GM21526 (cell line): ENCODE results near the gene ACBD4.
"Not testable (repeated sequence)": the region's sequence is repeated elsewhere in the genome, so short reads cannot be mapped to it uniquely, and the experiment has no call there.

Source experiments
- ATAC-seq: cut with Tn5 transposase; IDR thresholded peaks from one replicate; pipeline ENCODE4 v1.9.1; 2021; ENCODE audit warnings: moderate library complexity; ENCODE audit not compliant: unreplicated experiment, low FRiP score

The ACBD4 gene

DNA sequence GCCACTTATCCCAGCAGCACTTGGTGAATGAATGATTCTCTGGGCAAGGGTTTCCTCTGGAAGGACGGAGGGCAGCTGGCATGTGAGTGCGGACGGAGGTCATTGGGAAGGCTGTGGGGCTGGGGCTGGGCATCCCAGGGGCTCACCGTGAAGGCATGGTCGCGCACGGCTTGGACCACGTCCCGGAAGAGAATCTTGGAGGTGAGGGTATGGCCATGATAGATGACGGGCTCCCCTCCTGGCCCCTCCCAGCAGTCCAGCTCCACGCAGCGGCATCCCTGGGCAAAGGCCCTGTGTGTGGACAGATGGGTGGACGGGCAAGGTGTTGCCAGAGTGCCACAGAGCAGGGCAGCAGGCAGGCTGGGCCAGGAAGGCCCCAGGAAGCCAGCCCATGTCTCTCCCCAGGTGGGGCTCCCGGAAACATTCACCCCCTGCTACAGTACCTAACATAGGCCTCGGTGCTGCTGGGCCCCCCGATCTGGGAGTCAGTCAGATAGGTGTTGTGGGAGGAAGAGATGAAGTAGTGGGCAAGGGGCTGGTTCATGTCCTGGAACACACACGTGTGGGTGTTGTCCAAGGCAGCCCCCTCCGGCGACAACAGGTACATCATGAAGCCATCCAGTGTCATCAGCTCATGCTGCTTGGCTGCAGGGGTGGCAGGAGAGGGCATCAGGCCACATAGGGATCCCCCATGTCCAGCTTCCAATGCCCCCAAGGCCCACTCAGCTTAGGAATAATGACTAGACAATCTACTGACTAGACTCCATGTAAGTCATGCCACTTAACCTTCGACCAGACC, 17.4 kb upstream of the ACBD4 start:
- no peak for ATAC-seq

DNA sequence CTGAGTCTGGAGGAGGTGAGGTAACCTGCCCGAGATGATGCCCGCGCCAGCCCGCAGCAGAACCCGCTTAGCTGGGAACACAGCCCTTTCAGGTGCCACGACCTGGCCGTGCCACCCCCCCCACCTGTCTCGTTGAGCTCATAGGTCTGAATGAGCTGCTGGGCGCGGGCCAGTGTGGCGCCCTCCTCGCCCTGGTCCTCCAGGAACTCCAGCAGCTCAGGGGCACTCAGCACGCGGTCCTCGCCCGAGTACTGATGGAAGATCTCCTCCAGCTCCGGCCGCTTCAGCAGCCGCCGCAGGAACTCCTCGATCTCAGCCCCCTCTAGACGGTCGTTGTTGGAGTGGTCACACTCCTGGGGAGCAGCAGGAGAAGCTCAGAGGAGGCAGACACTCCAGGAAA, 16.8 kb upstream of the ACBD4 start:
- no peak for ATAC-seq

DNA sequence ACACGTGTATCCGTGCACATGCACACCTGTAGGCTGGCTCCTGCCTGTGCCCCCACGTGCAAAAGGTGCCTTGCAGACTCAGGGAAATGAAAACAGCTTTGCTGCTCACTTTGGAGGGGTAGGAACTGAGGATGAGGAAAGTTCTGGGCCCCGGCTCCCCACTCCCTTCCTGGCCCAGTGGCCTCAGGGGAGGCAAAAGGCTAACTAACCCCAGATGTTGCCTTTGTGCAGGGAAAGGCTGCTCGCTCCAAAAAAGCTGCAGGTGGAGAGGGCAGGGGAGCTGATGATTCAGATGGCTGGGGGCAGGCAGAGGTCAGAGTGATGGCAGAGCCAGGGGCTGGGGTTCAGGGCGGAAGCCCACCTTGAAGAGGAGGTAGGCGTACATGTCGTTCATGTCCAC, 15.5 kb upstream of the ACBD4 start:
- no peak for ATAC-seq

DNA sequence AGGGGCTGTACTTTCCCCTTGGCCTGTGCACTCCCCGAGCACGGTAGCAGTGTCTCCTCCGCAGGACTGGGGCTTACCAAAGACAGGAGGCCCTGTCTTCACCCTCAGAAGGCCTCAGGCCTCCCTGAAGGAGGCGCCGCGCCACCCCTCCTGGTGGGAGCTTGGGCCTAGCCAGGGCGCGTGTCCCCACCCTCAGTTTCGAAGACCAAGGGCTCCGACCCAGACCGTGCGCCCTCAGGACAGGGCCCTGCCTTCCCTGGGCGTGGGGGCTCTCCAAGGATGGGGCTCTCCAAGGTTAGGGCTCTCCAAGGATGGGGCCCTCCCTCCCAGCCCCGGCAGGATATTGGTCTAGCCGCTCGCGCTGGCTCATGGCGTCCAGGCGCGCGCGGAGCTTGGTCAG, 14.9 kb upstream of the ACBD4 start:
- no peak for ATAC-seq

DNA sequence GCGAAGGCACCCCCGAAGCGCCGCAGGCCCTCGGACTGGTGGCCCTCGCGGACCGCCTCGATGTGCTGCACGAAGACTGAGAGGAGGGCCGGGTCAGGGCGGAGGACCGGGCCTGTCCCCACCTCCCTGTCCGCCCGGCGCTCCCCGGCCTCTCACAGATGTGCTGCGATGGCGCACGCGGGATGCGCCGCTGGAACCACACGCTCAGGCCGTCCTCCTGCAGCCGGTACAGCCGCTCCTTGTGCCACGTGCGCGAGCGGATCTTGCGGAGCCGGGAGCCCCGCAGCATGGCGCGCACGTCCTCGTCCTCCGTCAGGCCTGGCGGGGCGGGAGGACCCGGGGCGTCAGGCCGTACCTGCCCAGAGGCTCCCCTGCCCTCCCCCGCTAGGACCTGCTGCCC, 14.4 kb upstream of the ACBD4 start:
- no peak for ATAC-seq

DNA sequence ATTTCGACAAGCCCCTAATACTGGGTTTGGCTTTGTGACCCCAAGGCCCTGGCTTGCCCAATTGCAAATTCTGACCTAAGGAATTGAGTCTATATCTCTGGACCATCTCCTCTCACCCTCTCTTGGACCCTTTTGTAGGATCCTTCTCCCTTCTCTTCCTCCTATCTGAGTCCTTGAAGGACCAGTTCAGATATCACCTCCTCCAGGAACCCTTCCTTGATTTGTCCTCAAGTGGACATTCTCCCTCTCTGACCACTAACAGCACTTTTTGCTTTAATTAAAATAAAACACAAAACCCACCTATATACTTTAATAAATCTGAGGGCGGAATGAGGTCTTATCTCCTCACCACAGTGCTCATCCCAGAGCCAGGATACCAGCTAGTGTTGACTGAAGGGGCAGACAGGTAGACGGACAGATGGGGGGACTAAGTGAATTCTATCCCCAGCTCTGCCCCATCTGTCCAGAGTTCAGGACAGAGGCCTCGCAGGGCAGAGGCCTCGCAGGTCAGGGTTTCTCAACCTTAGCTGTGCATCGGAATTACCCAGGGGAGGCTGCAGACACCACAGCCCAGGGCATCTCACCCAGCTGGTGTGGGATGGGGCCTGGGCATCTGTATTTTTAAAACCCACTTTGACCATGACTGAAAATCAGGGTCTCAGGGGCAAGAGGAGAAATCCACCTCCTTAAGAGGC, 12.3 kb upstream of the ACBD4 start:
- no peak for ATAC-seq

DNA sequence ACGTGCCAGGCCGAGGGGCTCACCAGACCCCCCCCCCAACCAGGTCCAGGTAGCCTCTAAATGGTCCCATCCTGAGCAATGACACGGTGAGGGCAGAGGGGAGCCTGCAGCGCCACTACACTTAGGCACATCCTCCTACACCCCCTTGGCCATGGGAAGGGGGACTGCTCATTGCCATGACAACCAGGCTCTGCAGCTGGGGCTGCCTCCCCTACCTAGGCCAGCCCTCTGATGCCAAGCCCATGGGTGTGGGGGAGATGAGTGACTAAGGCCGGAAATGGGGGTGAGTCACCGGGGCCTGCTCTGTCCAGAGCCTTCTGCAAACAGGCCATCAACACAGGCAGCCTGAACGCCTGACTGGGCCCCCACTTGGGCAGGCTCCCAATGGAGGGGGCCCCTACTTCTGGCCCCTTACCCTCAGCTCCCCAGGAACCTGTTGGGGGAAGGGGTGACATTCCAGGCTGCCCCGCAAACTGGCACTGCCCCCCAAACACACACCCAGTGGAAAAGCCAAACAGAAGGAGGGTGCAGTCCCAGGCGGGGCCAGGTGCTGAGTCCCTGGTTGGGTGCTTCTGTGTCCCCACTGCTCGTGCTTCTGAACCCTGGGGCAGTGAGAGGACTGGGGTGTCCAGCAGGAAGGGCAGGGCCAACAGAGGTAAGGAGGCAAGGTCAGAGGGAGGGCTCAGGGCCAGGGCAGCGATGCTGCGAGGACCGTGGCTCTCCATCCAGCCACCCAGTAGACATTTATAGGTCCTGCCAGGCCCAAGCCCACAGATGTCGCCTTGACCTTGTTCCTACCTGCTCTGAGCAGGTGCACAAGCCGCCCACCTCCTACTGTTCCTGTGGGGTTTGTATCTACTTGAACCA, 11.3 kb upstream of the ACBD4 start:
- ATAC-seq = no peak

DNA sequence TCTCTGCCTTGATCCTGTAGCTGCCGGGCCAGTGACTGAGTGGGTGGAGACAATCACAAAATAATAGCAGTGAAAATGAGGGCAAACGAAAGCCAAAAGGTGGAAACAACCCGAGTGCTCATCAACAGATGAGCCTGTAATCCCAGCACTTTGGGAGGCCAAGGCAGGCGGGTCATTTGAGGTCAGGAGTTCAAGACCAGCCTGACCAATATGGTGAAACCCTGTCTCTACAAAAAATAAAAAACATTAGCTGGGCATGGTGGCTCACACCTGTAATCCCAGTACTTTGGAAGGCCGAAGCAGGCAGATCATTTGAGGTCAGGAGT, 10.7 kb upstream of the ACBD4 start:
- ATAC-seq = not testable (repeated sequence)

DNA sequence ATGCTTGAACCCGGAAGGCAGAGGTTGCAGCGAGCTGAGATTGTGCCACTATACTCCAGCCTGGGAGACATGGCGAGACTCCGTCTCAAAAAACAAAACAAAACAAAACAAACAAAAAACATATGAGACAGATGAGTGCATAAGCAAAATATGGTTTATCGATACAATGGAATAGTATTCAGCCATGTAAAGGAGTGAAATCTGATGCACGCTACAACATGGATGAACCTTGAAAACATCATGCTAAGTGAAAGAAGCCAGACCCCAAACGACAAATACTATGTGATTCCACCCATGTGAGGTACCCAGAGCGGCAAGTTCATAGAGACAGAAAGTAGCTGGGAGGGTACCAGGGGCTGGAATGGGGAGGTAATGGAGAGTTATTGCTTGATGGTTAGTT, 10.0 kb upstream of the ACBD4 start:
- no peak for ATAC-seq

DNA sequence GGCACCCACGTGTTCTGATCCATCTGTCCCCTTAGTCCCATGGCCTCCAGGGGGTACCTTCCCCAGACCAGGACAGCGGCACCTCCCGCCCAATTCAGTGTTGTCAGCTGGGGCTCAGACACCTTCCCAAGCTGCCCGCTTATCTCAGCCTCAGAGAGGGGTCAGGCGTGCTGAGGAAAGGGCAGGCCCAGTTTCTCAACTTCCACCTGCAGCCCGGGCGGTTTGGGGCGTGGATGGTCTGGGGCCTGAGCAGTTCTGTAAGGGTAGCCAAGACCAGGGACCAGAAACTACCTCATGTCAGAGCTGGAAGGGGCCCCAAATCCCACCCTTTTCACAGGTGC, 8.3 kb upstream of the ACBD4 start:
- no peak for ATAC-seq

DNA sequence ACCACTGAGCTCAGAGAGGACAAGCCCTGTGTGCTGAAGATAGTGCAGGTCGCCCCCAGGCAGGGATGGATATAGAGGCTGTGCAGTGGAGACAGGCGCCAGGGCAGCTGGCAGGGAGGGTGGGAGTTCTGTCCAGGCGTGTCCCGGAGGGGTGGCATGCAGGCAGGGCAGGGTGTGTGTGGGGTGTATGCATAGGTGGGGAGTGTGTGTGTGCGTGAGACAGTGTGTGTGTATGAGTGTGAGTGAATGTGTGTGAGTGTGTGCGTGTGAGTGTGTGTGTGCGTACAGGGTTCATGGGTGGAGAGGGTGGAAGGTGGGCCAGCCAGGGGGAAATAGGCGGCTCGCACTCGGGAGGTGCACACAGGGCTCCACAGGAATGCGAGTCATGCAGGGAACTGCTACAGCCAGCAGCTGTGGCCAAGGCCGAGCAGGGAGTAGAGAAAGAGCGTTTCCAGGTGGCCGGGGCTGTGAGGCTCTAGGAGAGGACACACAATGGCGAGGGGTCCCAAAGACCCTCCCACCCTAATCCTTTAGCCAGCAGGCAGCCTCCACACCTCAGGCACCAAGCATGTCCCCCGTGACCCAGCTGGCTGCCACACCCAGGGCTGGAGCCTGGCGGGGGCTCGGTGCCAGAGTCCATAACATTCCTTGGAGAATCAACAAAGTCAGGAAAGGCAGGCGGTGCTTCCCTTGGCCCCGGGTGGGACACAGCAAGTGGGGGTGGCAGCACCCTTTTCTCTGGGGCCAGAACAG, 7.8 kb upstream of the ACBD4 start:
- no peak for ATAC-seq

DNA sequence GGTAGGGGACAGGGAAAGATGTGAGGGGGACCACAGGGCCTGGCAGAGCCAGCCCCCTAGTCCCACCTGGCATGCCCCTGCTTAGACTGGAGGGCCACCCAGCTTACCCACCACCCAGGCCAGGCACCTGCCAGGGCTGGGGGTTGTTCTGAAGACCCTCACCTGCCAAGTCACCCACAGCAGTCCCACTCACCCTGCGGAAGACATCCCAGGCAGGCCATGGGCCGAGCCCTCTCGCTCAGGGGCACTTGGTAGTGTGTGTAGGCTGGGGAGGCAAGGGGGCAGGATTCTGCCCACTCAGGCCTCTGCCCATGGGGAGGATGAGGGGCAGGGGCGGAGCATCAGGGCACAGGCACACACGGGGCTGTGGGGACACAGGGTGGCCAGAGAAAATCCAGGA, 7.2 kb upstream of the ACBD4 start:
- no peak for ATAC-seq

DNA sequence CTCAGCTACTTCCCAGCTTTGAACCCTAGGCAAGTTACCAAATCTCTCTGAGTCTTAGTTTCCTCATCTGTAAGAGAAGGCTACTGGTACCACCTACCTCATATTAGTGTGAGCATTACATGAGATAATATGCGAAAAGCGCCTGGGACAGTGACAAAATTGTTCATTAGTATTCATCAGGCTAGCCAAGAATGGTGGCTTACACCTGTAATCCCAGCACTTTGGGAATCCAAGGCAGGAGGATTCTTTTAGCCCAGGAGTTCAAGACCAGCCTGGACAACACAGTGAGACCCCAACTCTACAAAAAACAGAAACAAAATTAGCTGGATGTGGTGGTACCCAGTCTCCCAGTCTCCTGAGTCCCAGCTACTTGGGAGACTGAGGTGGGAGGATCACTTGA, 6.5 kb upstream of the ACBD4 start:
- ATAC-seq = no peak

DNA sequence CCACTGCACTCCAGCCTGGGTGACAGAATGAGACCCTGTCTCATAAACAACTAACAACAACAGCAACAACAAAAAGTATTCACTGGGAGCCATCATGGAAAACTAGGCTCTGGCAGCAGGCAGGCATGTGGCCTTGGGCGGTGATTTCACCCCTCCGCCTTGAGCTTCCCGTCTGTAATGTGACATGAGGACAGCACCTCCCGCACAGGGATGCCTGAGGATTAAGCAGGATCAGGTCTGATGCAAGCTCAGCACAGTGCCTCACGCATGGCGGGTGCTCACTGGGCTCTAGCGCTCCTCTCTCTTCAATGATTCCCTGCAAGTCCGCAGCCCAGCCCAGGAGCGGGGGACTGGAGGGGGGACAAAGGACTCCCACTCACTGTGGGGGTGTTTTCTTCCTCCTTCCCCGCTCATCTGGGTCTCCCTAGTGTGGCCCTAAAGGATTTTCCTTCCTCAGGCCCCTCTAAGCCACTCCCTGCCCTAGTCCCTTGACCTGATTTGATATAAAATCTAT, 6.0 kb upstream of the ACBD4 start:
- ATAC-seq = no peak

DNA sequence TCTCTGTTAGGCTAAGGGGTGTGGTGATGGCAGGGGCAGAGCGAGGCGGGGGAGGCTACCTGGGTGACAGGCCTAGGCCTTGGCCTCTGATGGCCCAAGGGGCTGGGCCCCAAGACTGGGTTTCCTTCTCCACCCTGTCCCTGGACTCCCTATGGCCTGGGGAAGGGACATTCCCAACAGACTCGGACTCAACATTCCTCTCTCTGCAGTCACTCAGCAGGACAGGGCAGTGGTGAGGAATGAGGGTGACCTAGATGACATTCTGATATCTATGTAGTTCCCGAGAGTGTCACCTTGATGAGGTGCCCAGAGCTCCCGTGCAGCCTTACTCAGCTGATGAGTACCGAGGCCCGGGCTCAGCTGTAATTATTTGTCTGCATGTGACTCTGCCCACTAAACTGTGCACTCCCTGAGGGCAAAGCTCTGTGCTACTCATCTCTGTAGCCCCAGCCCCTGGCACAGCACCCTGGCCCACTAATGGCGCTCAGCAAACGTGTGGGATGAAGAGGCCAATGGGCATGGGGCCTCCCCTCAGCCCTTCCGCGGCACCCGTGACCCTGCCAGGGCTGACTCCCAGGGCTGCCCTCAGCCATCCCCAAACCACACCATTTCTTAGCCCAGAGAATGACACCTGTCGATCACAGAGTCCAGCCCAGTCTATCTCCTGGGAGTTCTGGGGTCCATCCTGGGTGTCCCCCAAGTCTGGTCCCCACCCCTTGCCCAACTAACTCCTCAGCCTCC, 5.4 kb upstream of the ACBD4 start:
- ATAC-seq = no peak

DNA sequence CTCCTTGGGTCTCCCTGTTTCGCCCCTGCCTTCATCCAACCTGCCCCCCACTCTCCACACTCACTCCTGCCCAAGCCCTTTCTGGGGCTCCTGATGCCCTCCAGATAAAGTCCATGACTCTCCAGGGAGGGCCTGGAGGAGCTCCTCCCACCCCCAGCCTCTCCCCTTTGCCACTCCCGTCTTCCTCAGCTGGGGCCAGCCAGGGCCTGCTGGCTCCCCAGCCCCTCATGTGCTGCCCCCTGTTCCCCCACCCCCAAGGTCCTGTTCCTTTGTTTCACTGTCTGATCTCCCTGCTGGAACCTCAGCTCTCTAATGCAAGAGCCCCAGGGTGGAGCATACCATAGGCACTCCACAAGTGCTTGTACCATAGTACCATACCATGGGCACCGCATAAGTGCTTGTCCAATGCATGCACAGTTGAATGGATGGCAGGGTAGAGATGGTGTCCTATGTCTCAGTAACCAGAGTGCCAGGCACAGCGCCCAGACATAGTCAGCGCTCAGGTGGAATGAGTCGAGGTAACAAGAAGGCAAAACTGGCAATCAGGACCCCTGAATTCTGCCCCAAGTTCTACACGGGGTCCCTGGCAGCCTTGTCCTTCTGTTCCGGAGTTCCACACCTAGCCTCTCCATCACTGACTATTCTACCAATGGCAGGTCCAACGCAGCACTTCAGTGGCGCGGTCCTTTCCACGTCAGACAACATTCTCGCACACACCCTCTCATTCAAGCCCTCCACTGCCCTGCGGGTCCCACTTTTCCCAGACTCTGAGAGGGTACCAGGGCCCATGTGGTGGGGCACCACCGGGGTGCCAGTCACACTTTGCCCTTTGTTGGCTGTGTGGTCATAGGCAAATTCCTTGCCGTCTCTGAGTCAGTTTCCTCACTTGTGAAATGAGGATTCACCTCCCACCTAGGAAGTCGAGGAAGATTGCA, 4.5 kb upstream of the ACBD4 start:
- ATAC-seq = no peak

DNA sequence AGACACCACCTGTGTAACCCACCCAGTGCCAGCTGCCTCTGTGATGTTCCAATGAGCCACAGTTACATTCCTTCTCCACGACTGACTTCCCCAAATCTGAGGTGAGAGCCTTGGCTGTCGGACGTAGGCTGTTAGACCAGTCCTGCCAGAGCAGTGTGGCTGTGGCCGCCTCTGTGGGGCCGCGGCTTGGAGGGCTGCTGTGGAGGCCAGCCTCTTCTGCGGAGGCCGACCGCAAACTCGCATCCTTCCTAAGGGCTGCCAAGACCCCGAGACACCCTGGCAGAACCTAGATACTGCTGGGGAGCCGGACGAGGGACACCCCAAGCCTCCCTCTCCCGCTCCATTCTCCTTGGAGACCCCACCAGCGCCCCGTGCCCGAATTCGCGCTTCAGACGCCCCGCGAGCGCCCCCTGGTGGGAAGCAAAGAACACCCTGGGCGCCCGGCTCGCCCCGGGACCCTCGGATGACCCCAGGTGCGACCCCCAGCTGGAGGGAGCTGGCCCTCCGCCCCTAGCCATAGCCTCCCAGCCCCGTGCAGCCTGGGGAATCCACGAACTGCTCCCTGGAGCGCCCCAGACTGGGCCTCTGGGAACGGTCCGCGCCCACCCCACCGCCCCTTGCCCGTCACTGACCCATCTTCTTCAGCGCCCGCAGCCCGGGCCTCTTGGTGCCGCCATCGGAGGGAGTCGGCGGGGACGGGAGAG, 3.7 kb upstream of the ACBD4 start:
- ATAC-seq = no peak

DNA sequence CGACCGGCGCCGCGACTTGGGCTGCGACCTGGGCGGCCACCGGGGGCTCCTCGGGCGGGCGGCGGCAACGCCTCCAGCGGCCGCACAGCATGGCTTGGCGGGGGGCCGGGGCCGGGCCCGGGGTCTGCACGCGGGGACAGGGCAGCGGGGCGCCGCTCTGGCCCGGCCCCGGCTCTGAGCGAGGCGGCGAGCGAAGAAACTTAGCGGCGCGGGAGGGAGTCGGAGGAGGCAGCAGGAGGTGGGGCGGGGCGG, 3.2 kb upstream of the ACBD4 start, which contains the start of gene PLCD3:
Gene PLCD3, minus strand, starts transcription at position 196 of the 252 bp plus-strand sequence. Its CDS starts 105 bp downstream, at position 91.
- ATAC-seq = no peak
